Stimulated activated CD4-positive, alpha-beta T cell treated with anti-CD3 and anti-CD28 coated beads, Interleukin-4, amount 100 ng/mL, for 1 hour (primary cell): ENCODE measurements around the gene NXPE3.
A peak's percentile ranks its signal among the peaks of the same experiment; 100 is the strongest.

Source experiments
- DNase-seq: peaks from one replicate; pipeline ENCODE4 v3.0.0-alpha.2; 2020

The NXPE3 gene

DNA sequence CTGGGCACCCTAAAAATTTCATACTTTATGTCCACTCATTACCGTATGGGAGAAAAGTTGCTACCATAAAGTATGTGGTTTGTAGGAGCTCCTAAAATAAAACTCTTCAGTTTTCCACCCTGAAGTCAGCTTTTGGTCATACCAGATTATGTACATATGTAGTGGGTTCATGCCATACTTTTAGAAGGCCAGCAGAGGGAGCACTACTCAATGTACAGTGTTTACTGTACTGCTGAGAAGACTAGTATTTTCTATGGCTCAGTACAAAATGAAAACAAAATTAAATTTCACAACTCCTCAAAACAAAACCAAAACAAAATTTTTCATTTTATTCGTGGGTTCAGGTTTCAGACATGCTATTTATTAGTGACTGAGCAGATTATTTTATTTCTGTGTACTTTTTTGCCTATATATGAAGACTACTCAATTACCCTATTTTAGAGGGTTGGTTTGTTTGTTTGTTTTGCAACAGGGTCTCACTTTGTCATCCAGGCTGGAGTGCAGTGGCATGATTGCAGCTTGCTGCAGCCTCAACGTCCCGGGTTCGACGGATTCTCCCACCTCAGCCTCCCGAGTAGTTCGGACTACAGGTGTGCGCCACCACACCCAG lies 24.3 kb downstream of the NXPE3 start:
- peak; percentile 6 for DNase-seq

GRCh38 chr3:101803939-101804338 lies 24.9 kb downstream of the NXPE3 start:
- DNase-seq: no peak

- DNase-seq: no peak
These were observed 27.5 kb downstream of the NXPE3 start for GRCh38 chr3:101806491-101806890.

DNA sequence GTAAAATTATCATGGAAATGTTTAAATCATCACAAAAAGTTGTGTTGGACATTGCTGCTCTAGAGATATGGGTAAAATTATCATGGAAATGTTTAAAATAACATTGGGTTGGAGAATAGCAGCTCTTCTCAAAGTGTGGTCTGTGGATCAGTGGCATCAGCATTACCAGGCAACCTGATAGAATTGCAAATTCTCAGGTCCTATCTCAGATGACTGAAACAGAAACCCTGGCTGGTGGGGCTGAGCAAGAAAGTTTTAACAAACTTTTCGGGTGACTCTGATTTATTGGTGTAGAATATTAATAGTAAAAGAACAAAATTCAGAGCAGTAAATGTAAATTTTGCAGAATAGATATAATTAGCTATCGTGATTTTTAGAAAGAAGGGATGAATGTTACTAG lies 28.9 kb downstream of the NXPE3 start:
- DNase-seq: no peak

GRCh38 chr3:101809178-101810021 lies 30.4 kb downstream of the NXPE3 start:
- DNase-seq: peak; percentile 15

GRCh38 chr3:101810022-101810418 lies 31.0 kb downstream of the NXPE3 start:
- DNase-seq: no peak

DNA sequence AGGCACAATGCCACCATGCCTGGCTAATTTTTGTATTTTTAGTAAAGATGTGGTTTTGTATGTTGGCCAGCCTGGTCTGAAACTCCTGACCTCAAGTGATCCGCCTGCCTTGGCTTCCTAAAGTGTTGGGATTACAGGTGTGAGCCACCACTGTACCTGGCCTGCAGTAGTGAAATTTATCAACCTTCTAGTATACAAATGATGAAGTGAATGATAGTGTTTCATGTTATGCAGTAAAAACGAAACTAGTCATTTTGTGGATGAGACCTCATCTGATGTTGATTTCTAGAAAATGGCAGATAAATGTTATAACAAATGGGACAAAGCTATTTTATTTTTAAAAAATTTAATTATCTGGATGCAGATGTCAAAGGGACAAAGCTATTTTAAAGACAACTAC lies 32.9 kb downstream of the NXPE3 start:
- DNase-seq: no peak

DNA sequence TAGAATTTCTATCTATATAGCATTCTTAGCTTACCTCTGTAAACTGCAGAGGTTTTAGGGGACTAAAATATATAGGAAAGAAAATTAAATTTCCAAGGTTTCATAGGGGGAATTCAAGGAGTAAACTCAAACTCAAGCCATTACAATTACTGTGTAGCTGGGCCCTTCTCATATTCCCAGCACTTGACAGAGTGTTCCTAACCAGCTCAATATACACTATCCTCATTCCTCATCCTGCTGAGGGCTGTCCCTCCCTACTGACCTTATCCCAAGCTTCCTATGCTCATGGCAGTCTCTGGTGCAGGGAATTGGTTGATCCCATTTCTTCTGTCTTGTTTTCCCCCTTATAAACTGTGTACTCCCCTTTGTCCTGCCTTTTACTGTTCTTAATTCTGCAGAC lies 33.9 kb downstream of the NXPE3 start:
- DNase-seq: no peak

DNA sequence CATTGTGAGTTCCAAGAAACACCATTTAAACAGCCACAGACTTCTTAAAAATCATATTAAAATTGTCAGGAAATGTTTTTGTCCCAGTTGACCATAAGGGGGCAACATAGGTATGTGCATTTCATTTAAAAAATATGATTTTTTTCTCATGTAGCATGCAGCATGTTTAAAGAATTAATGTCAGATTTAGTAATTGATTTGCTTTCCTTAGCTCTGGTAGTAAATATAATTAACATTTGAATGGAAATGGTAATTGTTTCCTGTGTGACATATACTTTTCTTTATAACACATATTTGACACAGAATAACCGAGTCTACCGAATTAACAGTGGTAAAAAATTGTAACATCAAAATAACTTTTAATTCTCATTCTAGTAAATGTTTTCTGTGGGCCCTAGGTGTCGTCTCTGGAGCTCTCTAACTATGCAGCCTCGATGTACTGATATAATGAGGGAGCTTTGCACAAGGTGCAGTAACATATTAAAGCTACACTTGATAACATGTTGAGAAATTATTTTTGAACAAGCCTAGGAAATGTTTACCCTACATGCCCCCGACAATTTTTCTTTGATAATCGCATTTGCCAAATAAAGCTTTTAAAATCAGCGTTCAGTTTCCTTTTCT lies 34.9 kb downstream of the NXPE3 start:
- DNase-seq: no peak

GRCh38 chr3:101814835-101815234 lies 35.8 kb downstream of the NXPE3 start:
- DNase-seq: no peak

- DNase-seq: no peak
These were observed 37.5 kb downstream of the NXPE3 start for GRCh38 chr3:101816215-101817149.

DNA sequence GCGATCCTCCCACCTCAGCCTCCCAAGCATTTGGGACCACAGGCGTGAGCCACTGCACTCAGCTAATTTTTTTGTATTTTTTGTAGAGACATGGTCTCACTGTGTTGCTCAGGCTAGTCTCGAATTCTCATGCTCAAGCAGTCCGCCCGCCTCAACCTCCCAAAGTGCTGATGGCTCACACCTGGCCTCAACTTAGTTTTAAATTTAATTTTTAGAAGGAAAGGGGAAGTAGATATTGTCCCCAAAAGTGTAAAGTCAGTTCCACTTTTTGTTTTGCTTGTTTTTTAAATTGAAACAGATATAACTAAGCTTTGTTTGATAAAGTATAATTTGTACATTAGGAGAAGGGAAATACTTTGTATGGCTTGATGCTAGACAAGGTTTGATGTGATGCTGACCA lies 39.0 kb downstream of the NXPE3 start:
- no peak for DNase-seq

GRCh38 chr3:101819649-101820206 lies 40.7 kb downstream of the NXPE3 start:
- no peak for DNase-seq

DNA sequence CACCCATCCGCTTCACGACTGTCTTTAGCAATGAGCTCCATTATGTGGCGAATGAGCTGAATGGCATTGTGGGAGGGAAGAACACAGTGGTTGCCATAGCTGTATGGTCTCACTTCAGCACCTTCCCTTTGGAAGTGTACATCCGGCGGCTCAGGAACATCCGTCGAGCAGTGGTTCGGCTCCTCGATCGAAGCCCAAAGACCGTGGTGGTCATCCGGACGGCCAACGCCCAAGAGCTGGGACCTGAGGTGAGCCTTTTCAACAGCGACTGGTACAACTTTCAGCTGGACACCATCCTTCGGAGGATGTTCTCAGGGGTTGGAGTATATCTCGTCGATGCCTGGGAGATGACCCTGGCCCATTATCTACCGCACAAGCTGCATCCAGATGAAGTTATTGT lies 42.5 kb downstream of the NXPE3 start:
- no peak for DNase-seq

DNA sequence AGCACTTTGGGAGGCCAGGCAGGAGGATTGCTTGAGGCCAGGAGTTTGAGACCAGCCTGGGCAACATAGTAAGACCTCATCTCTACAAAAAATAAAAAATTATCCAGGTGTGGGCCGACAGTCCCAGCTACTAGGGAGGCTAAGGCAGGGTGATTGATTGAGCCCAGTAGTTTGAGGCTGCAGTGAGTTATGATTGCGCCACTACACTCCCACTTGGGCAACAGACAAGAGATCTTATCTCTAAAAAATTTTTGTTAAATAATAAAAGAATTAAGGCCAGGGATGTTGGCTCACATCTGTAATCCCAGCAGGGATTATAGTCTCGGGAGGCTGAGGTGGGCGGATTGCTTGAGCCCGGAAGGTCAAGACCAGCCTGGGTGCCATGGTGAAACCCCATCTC lies 44.5 kb downstream of the NXPE3 start:
- no peak for DNase-seq

DNA sequence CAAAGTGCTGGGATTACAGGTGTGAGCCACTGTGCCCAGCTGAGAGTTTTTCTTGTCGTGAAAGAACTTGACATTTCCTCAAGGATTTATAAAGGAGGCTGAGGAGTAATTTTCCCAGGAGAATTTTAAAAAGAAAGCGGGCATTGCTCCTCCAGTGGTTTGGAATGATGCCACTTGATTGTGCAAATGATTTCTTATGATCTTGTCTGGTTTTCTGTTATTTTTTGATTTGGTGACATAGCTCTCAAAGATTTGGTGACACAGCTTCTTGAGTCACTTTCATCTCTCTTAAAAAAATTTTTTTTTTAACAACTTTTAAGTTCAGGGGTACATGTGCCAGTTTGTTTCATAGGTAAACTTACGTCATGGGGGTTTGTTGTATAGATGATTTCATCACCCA lies 45.7 kb downstream of the NXPE3 start:
- DNase-seq: no peak

DNA sequence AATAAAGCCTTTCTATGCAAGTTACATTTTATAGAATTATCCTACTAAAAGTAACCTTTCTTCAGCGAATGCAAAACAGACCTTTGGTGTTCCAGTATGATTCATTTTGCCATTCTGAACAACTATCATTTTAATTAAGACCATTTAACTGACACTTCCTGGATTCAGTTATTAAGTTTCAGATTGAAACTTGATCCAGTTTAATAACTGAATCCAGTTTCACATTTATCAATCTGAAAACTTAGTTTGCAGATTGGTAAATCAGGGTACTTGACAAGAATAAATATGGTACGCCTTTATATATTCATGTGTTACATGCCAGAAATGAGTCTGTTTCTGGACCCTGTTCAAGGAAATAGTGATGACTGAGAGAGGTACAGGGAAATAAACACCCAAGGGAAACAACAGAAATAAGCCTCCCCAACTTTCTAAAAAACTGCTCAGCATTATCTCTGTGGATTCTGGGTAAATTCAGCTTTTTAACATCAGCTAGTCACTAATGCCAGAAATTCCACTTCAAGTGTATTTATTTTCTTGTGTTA lies 47.0 kb downstream of the NXPE3 start:
- DNase-seq: no peak

GRCh38 chr3:101827211-101828174 lies 48.5 kb downstream of the NXPE3 start:
- DNase-seq: peak; percentile 83

DNA sequence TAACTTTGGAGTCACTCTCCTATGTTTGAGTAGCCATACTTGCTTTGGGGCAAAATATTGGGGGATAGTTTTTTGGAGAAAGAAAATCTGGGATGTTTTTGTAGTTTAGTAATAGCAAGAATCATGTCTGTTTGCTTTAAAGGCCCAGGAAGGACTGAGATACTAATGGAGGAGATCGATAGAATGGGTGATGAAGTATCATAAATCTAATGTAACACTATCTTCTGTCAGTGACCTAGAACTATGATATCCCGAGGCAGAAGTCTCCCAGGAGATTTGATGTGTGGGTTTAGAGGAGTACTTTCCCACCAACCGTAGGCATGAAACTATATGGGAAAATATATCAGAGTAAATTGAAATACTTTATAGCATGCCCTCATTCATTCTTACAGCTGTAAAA lies 49.3 kb downstream of the NXPE3 start:
- no peak for DNase-seq

GRCh38 chr3:101828691-101829436 lies 49.9 kb downstream of the NXPE3 start:
- DNase-seq: peak; percentile 38
